ENCODE data around the gene DOK5.

DNA sequence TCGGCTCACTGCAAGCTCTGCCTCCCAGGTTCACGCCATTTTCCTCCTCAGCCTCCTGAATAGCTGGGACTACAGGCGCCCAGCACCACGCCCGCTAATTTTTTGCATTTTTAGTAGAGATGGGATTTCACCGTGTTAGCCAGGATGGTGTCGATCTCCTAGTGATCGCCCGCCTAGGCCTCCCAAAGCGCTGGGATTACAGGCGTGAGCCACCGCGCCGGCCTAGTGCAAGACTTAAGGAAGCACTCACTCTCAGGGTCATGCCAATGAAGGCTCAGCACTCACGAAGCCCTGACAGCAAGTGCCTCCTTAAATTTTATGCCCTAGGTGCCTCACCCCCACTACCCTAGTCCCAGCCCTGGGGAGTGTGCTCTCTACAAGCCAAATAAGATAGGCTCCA lies 4.7 kb upstream of the DOK5 start:
- TF ChIP-seq, protein P1, sequence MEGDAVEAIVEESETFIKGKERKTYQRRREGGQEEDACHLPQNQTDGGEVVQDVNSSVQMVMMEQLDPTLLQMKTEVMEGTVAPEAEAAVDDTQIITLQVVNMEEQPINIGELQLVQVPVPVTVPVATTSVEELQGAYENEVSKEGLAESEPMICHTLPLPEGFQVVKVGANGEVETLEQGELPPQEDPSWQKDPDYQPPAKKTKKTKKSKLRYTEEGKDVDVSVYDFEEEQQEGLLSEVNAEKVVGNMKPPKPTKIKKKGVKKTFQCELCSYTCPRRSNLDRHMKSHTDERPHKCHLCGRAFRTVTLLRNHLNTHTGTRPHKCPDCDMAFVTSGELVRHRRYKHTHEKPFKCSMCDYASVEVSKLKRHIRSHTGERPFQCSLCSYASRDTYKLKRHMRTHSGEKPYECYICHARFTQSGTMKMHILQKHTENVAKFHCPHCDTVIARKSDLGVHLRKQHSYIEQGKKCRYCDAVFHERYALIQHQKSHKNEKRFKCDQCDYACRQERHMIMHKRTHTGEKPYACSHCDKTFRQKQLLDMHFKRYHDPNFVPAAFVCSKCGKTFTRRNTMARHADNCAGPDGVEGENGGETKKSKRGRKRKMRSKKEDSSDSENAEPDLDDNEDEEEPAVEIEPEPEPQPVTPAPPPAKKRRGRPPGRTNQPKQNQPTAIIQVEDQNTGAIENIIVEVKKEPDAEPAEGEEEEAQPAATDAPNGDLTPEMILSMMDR (IDR thresholded peaks at IDR 0.05; ENCODE audit: borderline replicate concordance, extremely low read depth, low read length, poor library complexity, severe bottlenecking): no peak
- no peak for TF ChIP-seq EZH2 (IDR thresholded peaks at IDR 0.05; ENCODE audit: borderline replicate concordance, low read depth, low read length, severe bottlenecking)
